Mucosa of descending colon (tissue), 3 donors: Measurements from ENCODE around the gene ADM5. TPM values are rescaled to one million over a fixed set of nuclear protein-coding genes. Genes with fewer than 3 reads are reported as not detected.

Experiments used
- ATAC-seq: fragments of 200-7000 bp; cut with Tn5 transposase; one replicate; pipeline ENCODE4 v1.9.1; 2020; ENCODE audit warnings: mild to moderate bottlenecking, moderate library complexity
- DNase-seq, 3 donors: peaks; one replicate each; pipeline ENCODE4 v3.0.0-alpha.2; 2020
- H3K36me3 ChIP-seq: fragments of 200-600 bp; one replicate; pipeline ENCODE4 v1.8.0; 2021; ENCODE audit warnings: low read depth, mild to moderate bottlenecking
- H3K4me1 ChIP-seq: fragments of 200-600 bp; one replicate; pipeline ENCODE4 v1.8.0; 2021; ENCODE audit warnings: low read depth, mild to moderate bottlenecking
- H3K4me3 ChIP-seq: fragments of 200-600 bp; one replicate; pipeline ENCODE4 v1.8.0; 2021; ENCODE audit warnings: mild to moderate bottlenecking
- H3K9me3 ChIP-seq: fragments of 200-600 bp; one replicate; pipeline ENCODE4 v1.8.0; 2021; ENCODE audit warnings: mild to moderate bottlenecking
- CTCF ChIP-seq: fragments of 200-600 bp; IDR thresholded peaks from one replicate; pipeline ENCODE4 v1.8.0; 2022; ENCODE audit warnings: antibody characterized with exemption, mild to moderate bottlenecking
- intact Hi-C, 2 donors: fragments of 100-400 bp; cut with DNase I in 1 of 2; cut with micrococcal nuclease in 1 of 2; formaldehyde crosslinking; loops; one replicate each; pipeline versions ENCODE4 v1.11.0 to v1.11.1; 2022; cut with DNase I, micrococcal nuclease
- microRNA-seq: library from miRNA; unstranded; fragments of <30 nt; microRNA quantifications from one replicate; pipeline ENCODE4, GENCODE V29; 2019
- total RNA-seq, 3 donors: library from RNA; stranded (reverse); fragmentation: NEBNext Ultra II Directional in 2 of 3; extraction: Animal tissue kit (Norgen Biotek cat#: 25700) in 2 of 3; gene quantifications; one replicate each; pipeline versions ENCODE4 v1.2.1 to v1.2.4, GENCODE V29; 2021 to 2023
- donor health status: DM: no; HTN: no; CAD: no; lungs with moderate emphysema.
- donor health status: DM: no; HTN: no; CAD: no.
- donor health status: DM: no; HTN: yes; CAD: no.

Gene ADM5
- total RNA-seq, 3 donors from 2014 or later: 0.69 to 1.3 (median 1.2) TPM

GRCh38 chr19:49738268-49738667 is 48.9 kb downstream of the ADM5 start:
- DNase-seq (no peak), ATAC-seq (no peak)
- Histone ChIP-seq H3K36me3 (no peaks in the 10 kb centered on the region), H3K4me1 (no peaks in the 10 kb centered on the region), H3K4me3 (no peak overlapping the region), H3K9me3 (no peaks in the 10 kb centered on the region)
- TF ChIP-seq CTCF: no peak
- intact Hi-C loops: no loop called here

GRCh38 chr19:49739098-49739497 is 49.7 kb downstream of the ADM5 start:
- H3K36me3 ChIP-seq: no peaks in the 10 kb centered on the region
- TF ChIP-seq CTCF: no peak
- intact Hi-C loops: no loop called here
- no peaks in the 10 kb centered on the region for H3K9me3 ChIP-seq
- H3K4me3 ChIP-seq: no peak overlapping the region
- DNase-seq: no peak
- no peaks in the 10 kb centered on the region for H3K4me1 ChIP-seq
- no peak for ATAC-seq

- Histone ChIP-seq H3K36me3 (no peaks in the 10 kb centered on the region), H3K9me3 (no peaks in the 10 kb centered on the region), H3K4me3 (no peak overlapping the region), H3K4me1 (no peaks in the 10 kb centered on the region)
- ATAC-seq: no peak
- intact Hi-C loops: no loop called here
- TF ChIP-seq CTCF: no peak
- no peak for DNase-seq
Measured at GRCh38 chr19:49739933-49740332, 50.5 kb downstream of the ADM5 start.

Small RNA genes lying within 50 kb of the gene (microRNA-seq; reads per million reads assigned to microRNA genes)
- not detected for gene MIR5088

Other genes starting within 250 kb of the ADM5 start
- gene SLC17A7, start 248.1 kb upstream of the ADM5 start, total RNA-seq: 1 to 10 TPM in 1 of 3 donors, under 1 TPM in 2; 0.20 to 1.0 (median 0.51) TPM
- 10 to 100 TPM; 65.2 to 78.7 (median 76.6) TPM for gene PIH1D1, start 237.8 kb upstream of the ADM5 start, total RNA-seq
- 10 to 100 TPM; 31.2 to 36.4 (median 36.3) TPM for gene ALDH16A1, start 236.4 kb upstream of the ADM5 start, total RNA-seq
- gene FLT3LG, start 215.4 kb upstream of the ADM5 start, total RNA-seq: 10 to 100 TPM in 1 of 3 donors, 1 to 10 TPM in 2; 3.3 to 14.8 (median 7.8) TPM
- 1,000 to 10,000 TPM; 2,162 to 2,782 (median 2,296) TPM for gene RPL13A, start 202.0 kb upstream of the ADM5 start, total RNA-seq
- 1,000 to 10,000 TPM; 1,414 to 1,682 (median 1,521) TPM for gene RPS11, start 193.2 kb upstream of the ADM5 start, total RNA-seq
- gene FCGRT, start 176.9 kb upstream of the ADM5 start, total RNA-seq: 100 to 1,000 TPM; 308 to 537 (median 450) TPM
- 10 to 100 TPM; 28.5 to 42.2 (median 34.0) TPM for gene RCN3, start 161.6 kb upstream of the ADM5 start, total RNA-seq
- 10 to 100 TPM; 59.2 to 72.5 (median 66.3) TPM for gene NOSIP, start 109.0 kb upstream of the ADM5 start, total RNA-seq
- 10 to 100 TPM in 2 of 3 donors, 1 to 10 TPM in 1; 9.1 to 25.1 (median 18.9) TPM for gene PRRG2, start 108.3 kb upstream of the ADM5 start, total RNA-seq
- gene PRR12, start 98.4 kb upstream of the ADM5 start, total RNA-seq: 10 to 100 TPM; 24.2 to 37.3 (median 26.2) TPM
- 10 to 100 TPM; 43.9 to 89.8 (median 48.6) TPM for gene RRAS, start 49.5 kb upstream of the ADM5 start, total RNA-seq
- 10 to 100 TPM; 55.5 to 75.0 (median 56.1) TPM for gene SCAF1, start 47.4 kb upstream of the ADM5 start, total RNA-seq
- 100 to 1,000 TPM in 1 of 3 donors, 10 to 100 TPM in 2; 76.1 to 119 (median 90.1) TPM for gene IRF3, start 23.7 kb upstream of the ADM5 start, total RNA-seq
- gene BCL2L12, start 23.7 kb upstream of the ADM5 start, total RNA-seq: 10 to 100 TPM in 2 of 3 donors, 1 to 10 TPM in 1; 9.6 to 20.8 (median 16.3) TPM
- 100 to 1,000 TPM in 1 of 3 donors, 10 to 100 TPM in 2; 68.1 to 101 (median 94.8) TPM for gene PRMT1, start 12.3 kb upstream of the ADM5 start, total RNA-seq
- 1 to 10 TPM; 1.9 to 7.6 (median 2.2) TPM for gene CPT1C, start 1.5 kb downstream of the ADM5 start, total RNA-seq
- under 1 TPM in 1 of 3 donors, not detected in 2; 0.35 TPM for gene TSKS, start 73.7 kb downstream of the ADM5 start, total RNA-seq
- 10 to 100 TPM; 73.6 to 84.8 (median 82.5) TPM for gene AP2A1, start 77.4 kb downstream of the ADM5 start, total RNA-seq
- 10 to 100 TPM in 2 of 3 donors, 1 to 10 TPM in 1; 6.6 to 21.0 (median 11.9) TPM for gene FUZ, start 123.7 kb downstream of the ADM5 start, total RNA-seq
- 10 to 100 TPM; 54.7 to 57.4 (median 55.2) TPM for gene MED25, start 128.7 kb downstream of the ADM5 start, total RNA-seq
- gene PTOV1, start 161.6 kb downstream of the ADM5 start, total RNA-seq: 100 to 1,000 TPM in 2 of 3 donors, 10 to 100 TPM in 1; 92.8 to 171 (median 107) TPM
- gene PNKP, start 178.0 kb downstream of the ADM5 start, total RNA-seq: 100 to 1,000 TPM in 2 of 3 donors, 10 to 100 TPM in 1; 84.3 to 114 (median 111) TPM
- 10 to 100 TPM; 38.8 to 44.0 (median 42.3) TPM for gene AKT1S1, start 187.8 kb downstream of the ADM5 start, total RNA-seq
- gene TBC1D17, start 188.1 kb downstream of the ADM5 start, total RNA-seq: 10 to 100 TPM; 33.7 to 55.7 (median 45.1) TPM
- gene IL4I1, start 207.3 kb downstream of the ADM5 start, total RNA-seq: 1 to 10 TPM; 1.2 to 1.7 (median 1.6) TPM
- 10 to 100 TPM; 10.7 to 25.0 (median 16.1) TPM for gene ATF5, start 239.6 kb downstream of the ADM5 start, total RNA-seq
- 10 to 100 TPM; 34.1 to 41.0 (median 40.9) TPM for gene NUP62, start 239.9 kb downstream of the ADM5 start, total RNA-seq